DOHH2 (cell line): ENCODE data around the gene GOLGA1.

Experiments used
- CTCF ChIP-seq: fragments of 200-600 bp; sonication (generic); IDR thresholded peaks from one replicate; pipeline ENCODE4 v1.5.1; 2014; ENCODE audit warnings: antibody characterized with exemption, mild to moderate bottlenecking, low read depth, low read length; ENCODE audit not compliant: poor library complexity, severe bottlenecking
- EZH2phosphoT487 ChIP-seq: fragments of 200-600 bp; sonication (generic); IDR thresholded peaks from 2 replicates; pipeline ENCODE4 v1.6.1; 2017; ENCODE audit warnings: borderline replicate concordance, mild to moderate bottlenecking, antibody characterized with exemption, low read length, moderate library complexity, mixed read lengths

GRCh38 chr9:124890179-124890578 lies 50.7 kb downstream of the GOLGA1 start:
- no peak for TF ChIP-seq CTCF
- TF ChIP-seq EZH2phosphoT487: no peak
